ENCODE data around the gene WNT9B.
A peak's percentile ranks its signal among the peaks of the same experiment; 100 is the strongest.
"Not testable (repeated sequence)": the region's sequence is repeated elsewhere in the genome, so short reads cannot be mapped to it uniquely, and the experiment has no call there.

Gene WNT9B

GRCh38 chr17:46840596-46840995, 10.8 kb upstream of the WNT9B start:
- peaks cover 11% of the 10 kb centered on the region for H3K27me3 ChIP-seq (ENCODE audit: control insufficient read depth, insufficient read depth, low read length)
- H3K4me1 ChIP-seq (ENCODE audit: control insufficient read depth, insufficient read depth, low read length); H3K9ac ChIP-seq (ENCODE audit: low read depth, low read length); H3K27ac ChIP-seq (ENCODE audit: low read depth, low read length); H3K36me3 ChIP-seq (ENCODE audit: control insufficient read depth, insufficient read depth, low read length); H3K4me3 ChIP-seq (ENCODE audit: low read depth, low read length); H3K9me3 ChIP-seq (ENCODE audit: control insufficient read depth, insufficient read depth, low read length): not testable (repeated sequence)

GRCh38 chr17:46841561-46842379, 9.6 kb upstream of the WNT9B start:
- Histone ChIP-seq H3K27me3 (ENCODE audit: control insufficient read depth, insufficient read depth, low read length) (peaks cover 15% of the 10 kb centered on the region), H3K9me3 (ENCODE audit: control insufficient read depth, insufficient read depth, low read length) (peaks cover 8% of the 10 kb centered on the region; the same call in 1 of the 2 replicates), H3K9ac (ENCODE audit: low read depth, low read length) (no peak overlapping the region), H3K36me3 (ENCODE audit: control insufficient read depth, insufficient read depth, low read length) (no peaks in the 10 kb centered on the region), H3K4me3 (ENCODE audit: low read depth, low read length) (peak overlapping the region; percentile 59), H3K4me1 (ENCODE audit: control insufficient read depth, insufficient read depth, low read length) (no peaks in the 10 kb centered on the region), H3K27ac (ENCODE audit: low read depth, low read length) (no peak overlapping the region)

GRCh38 chr17:46842835-46843234, 8.5 kb upstream of the WNT9B start:
- no peak overlapping the region for H3K9ac ChIP-seq (ENCODE audit: low read depth, low read length)
- H3K36me3 ChIP-seq (ENCODE audit: control insufficient read depth, insufficient read depth, low read length), result no peaks in the 10 kb centered on the region
- H3K27me3 ChIP-seq (ENCODE audit: control insufficient read depth, insufficient read depth, low read length), result peaks cover 15% of the 10 kb centered on the region
- H3K27ac ChIP-seq (ENCODE audit: low read depth, low read length), result no peak overlapping the region
- H3K9me3 ChIP-seq (ENCODE audit: control insufficient read depth, insufficient read depth, low read length), result peaks cover 8% of the 10 kb centered on the region; the same call in 1 of the 2 replicates
- H3K4me3 ChIP-seq (ENCODE audit: low read depth, low read length), result no peak overlapping the region
- no peaks in the 10 kb centered on the region for H3K4me1 ChIP-seq (ENCODE audit: control insufficient read depth, insufficient read depth, low read length)

GRCh38 chr17:46847204-46848191, 3.9 kb upstream of the WNT9B start:
- Histone ChIP-seq H3K9me3 (ENCODE audit: control insufficient read depth, insufficient read depth, low read length) (peaks cover 8% of the 10 kb centered on the region; the same call in 1 of the 2 replicates), H3K36me3 (ENCODE audit: control insufficient read depth, insufficient read depth, low read length) (no peaks in the 10 kb centered on the region), H3K4me1 (ENCODE audit: control insufficient read depth, insufficient read depth, low read length) (no peaks in the 10 kb centered on the region), H3K9ac (ENCODE audit: low read depth, low read length) (no peak overlapping the region), H3K27ac (ENCODE audit: low read depth, low read length) (no peak overlapping the region), H3K27me3 (ENCODE audit: control insufficient read depth, insufficient read depth, low read length) (peaks cover 46% of the 10 kb centered on the region), H3K4me3 (ENCODE audit: low read depth, low read length) (no peak overlapping the region)

- no peak overlapping the region for H3K27ac ChIP-seq (ENCODE audit: low read depth, low read length)
- H3K4me1 ChIP-seq (ENCODE audit: control insufficient read depth, insufficient read depth, low read length), result no peaks in the 10 kb centered on the region
- no peaks in the 10 kb centered on the region for H3K36me3 ChIP-seq (ENCODE audit: control insufficient read depth, insufficient read depth, low read length)
- H3K27me3 ChIP-seq (ENCODE audit: control insufficient read depth, insufficient read depth, low read length), result peaks cover 56% of the 10 kb centered on the region
- no peak overlapping the region for H3K4me3 ChIP-seq (ENCODE audit: low read depth, low read length)
- H3K9ac ChIP-seq (ENCODE audit: low read depth, low read length), result no peak overlapping the region
- H3K9me3 ChIP-seq (ENCODE audit: control insufficient read depth, insufficient read depth, low read length), result no peaks in the 10 kb centered on the region
These were observed 2.8 kb upstream of the WNT9B start for GRCh38 chr17:46848534-46848933.

- Histone ChIP-seq H3K9me3 (ENCODE audit: control insufficient read depth, insufficient read depth, low read length) (no peaks in the 10 kb centered on the region), H3K9ac (ENCODE audit: low read depth, low read length) (no peak overlapping the region), H3K4me1 (ENCODE audit: control insufficient read depth, insufficient read depth, low read length) (peaks cover 8% of the 10 kb centered on the region; the same call in 1 of the 2 replicates), H3K4me3 (ENCODE audit: low read depth, low read length) (peak overlapping the region; percentile 65), H3K36me3 (ENCODE audit: control insufficient read depth, insufficient read depth, low read length) (no peaks in the 10 kb centered on the region), H3K27ac (ENCODE audit: low read depth, low read length) (no peak overlapping the region), H3K27me3 (ENCODE audit: control insufficient read depth, insufficient read depth, low read length) (peaks cover 63% of the 10 kb centered on the region)
These were observed 725 bp upstream of the WNT9B start for GRCh38 chr17:46850688-46851028.

- no peak overlapping the region for H3K4me3 ChIP-seq (ENCODE audit: low read depth, low read length)
- peaks cover 49% of the 10 kb centered on the region for H3K27me3 ChIP-seq (ENCODE audit: control insufficient read depth, insufficient read depth, low read length)
- H3K9ac ChIP-seq (ENCODE audit: low read depth, low read length), result no peak overlapping the region
- no peaks in the 10 kb centered on the region for H3K9me3 ChIP-seq (ENCODE audit: control insufficient read depth, insufficient read depth, low read length)
- H3K4me1 ChIP-seq (ENCODE audit: control insufficient read depth, insufficient read depth, low read length), result peaks cover 8% of the 10 kb centered on the region; the same call in 1 of the 2 replicates
- no peak overlapping the region for H3K27ac ChIP-seq (ENCODE audit: low read depth, low read length)
- H3K36me3 ChIP-seq (ENCODE audit: control insufficient read depth, insufficient read depth, low read length), result no peaks in the 10 kb centered on the region
These were observed 2.6 kb downstream of the WNT9B start for GRCh38 chr17:46853896-46854444.

GRCh38 chr17:46854515-46854914, 3.1 kb downstream of the WNT9B start:
- Histone ChIP-seq H3K9ac (ENCODE audit: low read depth, low read length) (no peak overlapping the region), H3K27ac (ENCODE audit: low read depth, low read length) (no peak overlapping the region), H3K9me3 (ENCODE audit: control insufficient read depth, insufficient read depth, low read length) (no peaks in the 10 kb centered on the region), H3K4me3 (ENCODE audit: low read depth, low read length) (no peak overlapping the region), H3K27me3 (ENCODE audit: control insufficient read depth, insufficient read depth, low read length) (peaks cover 44% of the 10 kb centered on the region), H3K4me1 (ENCODE audit: control insufficient read depth, insufficient read depth, low read length) (peaks cover 8% of the 10 kb centered on the region; the same call in 1 of the 2 replicates), H3K36me3 (ENCODE audit: control insufficient read depth, insufficient read depth, low read length) (no peaks in the 10 kb centered on the region)

- no peak overlapping the region for H3K9ac ChIP-seq (ENCODE audit: low read depth, low read length)
- peaks cover 8% of the 10 kb centered on the region; the same call in 1 of the 2 replicates for H3K4me1 ChIP-seq (ENCODE audit: control insufficient read depth, insufficient read depth, low read length)
- H3K27me3 ChIP-seq (ENCODE audit: control insufficient read depth, insufficient read depth, low read length), result peaks cover 39% of the 10 kb centered on the region
- no peak overlapping the region for H3K4me3 ChIP-seq (ENCODE audit: low read depth, low read length)
- H3K27ac ChIP-seq (ENCODE audit: low read depth, low read length), result no peak overlapping the region
- no peaks in the 10 kb centered on the region for H3K9me3 ChIP-seq (ENCODE audit: control insufficient read depth, insufficient read depth, low read length)
- H3K36me3 ChIP-seq (ENCODE audit: control insufficient read depth, insufficient read depth, low read length), result no peaks in the 10 kb centered on the region
These were observed 3.6 kb downstream of the WNT9B start for GRCh38 chr17:46854948-46855347.

GRCh38 chr17:46857600-46857999, 6.2 kb downstream of the WNT9B start:
- Histone ChIP-seq H3K27ac (ENCODE audit: low read depth, low read length) (no peak overlapping the region), H3K9ac (ENCODE audit: low read depth, low read length) (no peak overlapping the region), H3K27me3 (ENCODE audit: control insufficient read depth, insufficient read depth, low read length) (peaks cover 17% of the 10 kb centered on the region), H3K36me3 (ENCODE audit: control insufficient read depth, insufficient read depth, low read length) (no peaks in the 10 kb centered on the region), H3K9me3 (ENCODE audit: control insufficient read depth, insufficient read depth, low read length) (no peaks in the 10 kb centered on the region), H3K4me1 (ENCODE audit: control insufficient read depth, insufficient read depth, low read length) (peaks cover 8% of the 10 kb centered on the region; the same call in 1 of the 2 replicates), H3K4me3 (ENCODE audit: low read depth, low read length) (no peak overlapping the region)

Data from HUES48 (cell line).